ENCODE data around the gene RNH1. TPM values are rescaled to one million over a fixed set of nuclear protein-coding genes. Genes with fewer than 3 reads are reported as not detected.
A peak's percentile ranks its signal among the peaks of the same experiment; 100 is the strongest.

Gene RNH1
- total and polyA plus RNA-seq, 10 of the 15 experiments (the other 5 are each of a cell fraction or from before 2014, with no cell fraction given) = 2.3 to 162 (median 72.1) TPM

GRCh38 chr11:449889-450808 lies 56.9 kb downstream of the RNH1 start, which contains the start of gene PTDSS2 (continued):
- TF ChIP-seq E4F1 (IDR thresholded peaks at IDR 0.05; ENCODE audit: borderline replicate concordance, partially characterized antibody) = peak; percentile 72
- TF ChIP-seq KDM1A (IDR thresholded peaks at IDR 0.05; ENCODE audit: borderline replicate concordance) = no peak
- no peak for TF ChIP-seq BRCA1 (IDR thresholded peaks at IDR 0.05; ENCODE audit: low read depth, low read length)
- TF ChIP-seq TARDBP (IDR thresholded peaks at IDR 0.05; ENCODE audit: borderline replicate concordance) = peak; percentile 94
- TF ChIP-seq ZNF217 (IDR thresholded peaks at IDR 0.05) = no peak
- TF ChIP-seq PRDM15 (CRISPR knock-in tag; IDR thresholded peaks at IDR 0.05) = no peak
- no peak for TF ChIP-seq PKNOX1 (IDR thresholded peaks at IDR 0.05)
- no peak for TF ChIP-seq SUZ12 (IDR thresholded peaks at IDR 0.05; ENCODE audit: unreplicated experiment)
- peak; percentile 83 for TF ChIP-seq CHD2 (IDR thresholded peaks at IDR 0.05; ENCODE audit: borderline replicate concordance, low read depth, low read length)
- 0 out of 2 replicates have a peak, but pooled peaks have one; percentile 12 for TF ChIP-seq NRF1 (conservative IDR thresholded peaks at IDR 0.05; ENCODE audit: low read depth, low read length)
- no peak for TF ChIP-seq GABPA (IDR thresholded peaks at IDR 0.05; ENCODE audit: low read depth)
- TF ChIP-seq CHD1 (IDR thresholded peaks at IDR 0.05; ENCODE audit: low read depth, low read length) = no peak
- TF ChIP-seq ATF7 (IDR thresholded peaks at IDR 0.05; ENCODE audit: low read depth) = no peak
- peak; percentile 77 for TF ChIP-seq DPF2 (IDR thresholded peaks at IDR 0.05)
- TF ChIP-seq PBX3 (IDR thresholded peaks at IDR 0.05; ENCODE audit: insufficient replicate concordance, low read depth, low read length) = no peak
- 0 out of 2 replicates have a peak, but pooled peaks have one; percentile 15 for TF ChIP-seq MTA2 (IDR thresholded peaks at IDR 0.05; ENCODE audit: low read depth)
- no peak for TF ChIP-seq E2F8 (IDR thresholded peaks at IDR 0.05; ENCODE audit: low read depth, partially characterized antibody)
- 0 out of 2 replicates have a peak, but pooled peaks have one; percentile 35 for TF ChIP-seq TCF12 (IDR thresholded peaks at IDR 0.05; ENCODE audit: low read depth, low read length)
